ENCODE results near the gene NDUFS8.

DNA sequence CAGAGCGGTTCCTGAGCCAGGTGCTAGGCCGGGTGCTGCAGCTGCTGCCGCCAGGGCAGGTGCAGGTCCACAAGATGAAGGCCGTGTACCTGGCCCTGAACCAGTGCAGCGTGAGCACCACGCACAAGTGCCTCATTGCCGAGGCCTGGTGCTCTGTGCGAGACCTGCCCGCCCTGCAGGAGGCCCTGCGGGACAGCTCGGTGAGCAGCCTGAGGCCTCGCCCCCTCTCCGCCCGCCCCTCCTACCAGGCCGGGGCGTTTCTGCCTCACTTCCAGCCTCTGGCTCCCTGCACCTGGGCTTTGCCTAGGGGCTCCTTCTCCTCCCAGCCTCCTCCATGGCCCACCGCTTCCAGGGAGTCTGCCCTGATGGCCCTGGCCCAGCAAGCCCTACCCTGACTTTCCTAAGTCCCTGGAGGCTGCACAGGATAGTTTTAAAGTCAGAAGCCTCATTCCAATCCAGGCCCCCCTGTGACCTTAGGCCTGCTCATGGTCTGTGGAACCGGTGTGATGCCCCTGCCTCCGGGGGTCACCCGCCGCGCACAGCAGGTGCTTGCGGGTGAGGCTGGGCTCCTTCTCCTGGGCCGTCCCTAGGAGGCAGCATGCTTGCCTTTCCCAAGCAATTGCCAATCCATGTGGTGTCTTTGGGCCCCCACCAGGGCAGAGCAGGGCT, 13.8 kb downstream of the NDUFS8 start:
- TF ChIP-seq, protein P1, sequence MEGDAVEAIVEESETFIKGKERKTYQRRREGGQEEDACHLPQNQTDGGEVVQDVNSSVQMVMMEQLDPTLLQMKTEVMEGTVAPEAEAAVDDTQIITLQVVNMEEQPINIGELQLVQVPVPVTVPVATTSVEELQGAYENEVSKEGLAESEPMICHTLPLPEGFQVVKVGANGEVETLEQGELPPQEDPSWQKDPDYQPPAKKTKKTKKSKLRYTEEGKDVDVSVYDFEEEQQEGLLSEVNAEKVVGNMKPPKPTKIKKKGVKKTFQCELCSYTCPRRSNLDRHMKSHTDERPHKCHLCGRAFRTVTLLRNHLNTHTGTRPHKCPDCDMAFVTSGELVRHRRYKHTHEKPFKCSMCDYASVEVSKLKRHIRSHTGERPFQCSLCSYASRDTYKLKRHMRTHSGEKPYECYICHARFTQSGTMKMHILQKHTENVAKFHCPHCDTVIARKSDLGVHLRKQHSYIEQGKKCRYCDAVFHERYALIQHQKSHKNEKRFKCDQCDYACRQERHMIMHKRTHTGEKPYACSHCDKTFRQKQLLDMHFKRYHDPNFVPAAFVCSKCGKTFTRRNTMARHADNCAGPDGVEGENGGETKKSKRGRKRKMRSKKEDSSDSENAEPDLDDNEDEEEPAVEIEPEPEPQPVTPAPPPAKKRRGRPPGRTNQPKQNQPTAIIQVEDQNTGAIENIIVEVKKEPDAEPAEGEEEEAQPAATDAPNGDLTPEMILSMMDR (conservative IDR thresholded peaks at IDR 0.05; ENCODE audit: low read depth, low read length) = no peak
- no peak for TF ChIP-seq EZH2 (IDR thresholded peaks at IDR 0.05; ENCODE audit: borderline replicate concordance, low read depth, low read length, poor library complexity, severe bottlenecking)
